ENCODE measurements around the gene GBP5. TPM values are rescaled to one million over a fixed set of nuclear protein-coding genes. Genes with fewer than 3 reads are reported as not detected.

Gene GBP5
- total RNA-seq, 4 donors from 2014 or later = 0.13 to 0.65 (median 0.34) TPM

- intact Hi-C loops (cut with DNase I; ENCODE audit: low total_unique reads) = no loop called here
- TF ChIP-seq, protein P1, sequence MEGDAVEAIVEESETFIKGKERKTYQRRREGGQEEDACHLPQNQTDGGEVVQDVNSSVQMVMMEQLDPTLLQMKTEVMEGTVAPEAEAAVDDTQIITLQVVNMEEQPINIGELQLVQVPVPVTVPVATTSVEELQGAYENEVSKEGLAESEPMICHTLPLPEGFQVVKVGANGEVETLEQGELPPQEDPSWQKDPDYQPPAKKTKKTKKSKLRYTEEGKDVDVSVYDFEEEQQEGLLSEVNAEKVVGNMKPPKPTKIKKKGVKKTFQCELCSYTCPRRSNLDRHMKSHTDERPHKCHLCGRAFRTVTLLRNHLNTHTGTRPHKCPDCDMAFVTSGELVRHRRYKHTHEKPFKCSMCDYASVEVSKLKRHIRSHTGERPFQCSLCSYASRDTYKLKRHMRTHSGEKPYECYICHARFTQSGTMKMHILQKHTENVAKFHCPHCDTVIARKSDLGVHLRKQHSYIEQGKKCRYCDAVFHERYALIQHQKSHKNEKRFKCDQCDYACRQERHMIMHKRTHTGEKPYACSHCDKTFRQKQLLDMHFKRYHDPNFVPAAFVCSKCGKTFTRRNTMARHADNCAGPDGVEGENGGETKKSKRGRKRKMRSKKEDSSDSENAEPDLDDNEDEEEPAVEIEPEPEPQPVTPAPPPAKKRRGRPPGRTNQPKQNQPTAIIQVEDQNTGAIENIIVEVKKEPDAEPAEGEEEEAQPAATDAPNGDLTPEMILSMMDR (IDR thresholded peaks at IDR 0.05) = no peak
- TF ChIP-seq POLR2A (IDR thresholded peaks at IDR 0.05) = no peak
- no peak overlapping the region for H3K4me3 ChIP-seq (ENCODE audit: low read depth, poor library complexity, severe bottlenecking)
- no peak for DNase-seq (ENCODE audit: low spot score in 2 of 2)
Measured at GRCh38 chr1:89298461-89298860, 25.8 kb upstream of the GBP5 start.

- WGBS, 2 donors = 41 to 44% methylated on average over 1 of the region's 1 CpG
- no peak for DNase-seq (ENCODE audit: low spot score in 2 of 2)
- TF ChIP-seq POLR2A (IDR thresholded peaks at IDR 0.05) = no peak
- TF ChIP-seq, protein P1 (IDR thresholded peaks at IDR 0.05) = no peak
- no peak overlapping the region for H3K4me3 ChIP-seq (ENCODE audit: low read depth, poor library complexity, severe bottlenecking)
- intact Hi-C loops (cut with DNase I; ENCODE audit: low total_unique reads) = no loop called here
Measured at GRCh38 chr1:89295187-89295586, 22.5 kb upstream of the GBP5 start.

DNA sequence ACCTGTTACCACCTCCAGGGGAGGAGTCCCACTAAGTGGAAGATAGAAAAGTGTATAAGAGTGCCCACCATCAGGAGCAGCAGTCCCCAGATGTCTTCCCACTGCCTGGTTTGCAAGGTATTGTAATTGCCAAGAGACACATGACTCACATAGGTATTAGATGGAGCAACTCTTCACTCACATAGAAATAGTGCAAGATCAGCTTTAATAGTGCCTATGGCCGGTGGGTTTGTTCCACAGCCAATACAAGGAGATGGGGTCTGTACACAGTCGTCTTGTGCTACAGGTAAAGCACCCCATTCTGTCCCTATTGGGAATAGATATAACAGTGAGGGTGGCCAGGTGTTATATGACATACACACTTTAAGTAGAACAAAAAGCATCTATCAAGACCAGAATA is 18.6 kb upstream of the GBP5 start:
- no peak overlapping the region for H3K4me3 ChIP-seq (ENCODE audit: low read depth, poor library complexity, severe bottlenecking)
- intact Hi-C loops (cut with DNase I; ENCODE audit: low total_unique reads) = no loop called here
- no peak for DNase-seq (ENCODE audit: low spot score in 2 of 2)
- TF ChIP-seq, protein P1 (IDR thresholded peaks at IDR 0.05) = no peak
- TF ChIP-seq POLR2A (IDR thresholded peaks at IDR 0.05) = no peak
- WGBS, 2 donors = 83 to 92% methylated on average over 2 of the region's 2 CpGs

DNA sequence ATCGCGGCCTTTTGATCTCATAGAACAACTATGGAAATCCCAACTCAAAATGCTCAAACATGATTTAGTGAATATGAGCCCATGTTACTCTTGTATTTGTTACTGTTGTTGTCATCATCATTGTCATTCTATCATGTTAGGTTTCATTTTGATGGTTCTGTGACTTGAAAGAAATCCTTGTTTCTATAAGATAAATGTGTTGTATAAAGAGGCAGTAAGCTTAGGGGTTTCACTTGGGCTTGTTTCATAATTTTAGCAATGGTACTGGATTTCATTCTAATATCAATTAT is 15.3 kb upstream of the GBP5 start:
- no peak overlapping the region for H3K4me3 ChIP-seq (ENCODE audit: low read depth, poor library complexity, severe bottlenecking)
- DNase-seq (ENCODE audit: low spot score in 2 of 2) = no peak
- no peak for TF ChIP-seq POLR2A (IDR thresholded peaks at IDR 0.05)
- TF ChIP-seq, protein P1 (IDR thresholded peaks at IDR 0.05) = no peak
- 95 to 98% methylated on average over 2 of the region's 2 CpGs for WGBS, 2 donors
- intact Hi-C loops (cut with DNase I; ENCODE audit: low total_unique reads) = no loop called here

DNA sequence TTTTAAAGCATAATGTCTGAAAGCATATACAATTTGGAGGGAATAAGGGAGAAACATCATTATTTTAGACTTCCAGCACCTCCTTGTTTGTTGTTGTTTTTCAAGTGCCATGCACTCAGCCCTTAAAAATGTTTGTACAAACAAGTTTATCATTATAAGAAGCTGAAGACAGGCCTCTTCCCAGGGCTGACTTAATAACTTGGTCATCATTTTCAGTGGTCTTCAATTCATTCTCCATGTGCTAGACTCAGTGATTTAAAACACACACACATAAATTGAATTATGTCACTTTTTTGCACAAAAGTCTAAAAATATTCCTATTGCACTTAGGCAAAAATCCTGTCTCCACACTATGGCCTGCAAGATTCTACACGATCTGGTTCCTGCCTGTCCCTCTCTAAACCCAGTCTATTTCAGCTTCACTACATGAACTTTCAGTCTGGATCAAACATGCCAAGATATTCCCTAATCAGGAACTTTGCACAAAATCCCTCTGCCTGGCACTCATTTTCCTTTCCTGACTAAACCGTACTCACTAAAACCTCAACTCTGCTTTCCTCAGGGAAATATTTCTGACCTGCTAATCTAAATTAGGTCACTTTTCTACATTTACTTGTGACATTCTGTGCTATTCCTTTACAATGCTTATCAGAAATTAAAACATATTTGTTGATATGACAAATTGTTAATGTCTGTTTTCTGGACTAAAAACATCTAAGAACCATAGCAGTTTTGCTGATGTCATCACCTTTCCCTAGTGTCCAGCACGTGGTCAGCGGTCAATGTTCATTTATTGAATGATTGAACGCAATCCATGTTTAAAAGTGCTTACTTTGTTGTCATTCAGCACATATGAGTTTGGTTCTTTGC is 14.8 kb upstream of the GBP5 start:
- intact Hi-C loops (cut with DNase I; ENCODE audit: low total_unique reads) = no loop called here
- no peak overlapping the region for H3K4me3 ChIP-seq (ENCODE audit: low read depth, poor library complexity, severe bottlenecking)
- no peak for DNase-seq (ENCODE audit: low spot score in 2 of 2)
- TF ChIP-seq POLR2A (IDR thresholded peaks at IDR 0.05) = no peak
- TF ChIP-seq, protein P1 (IDR thresholded peaks at IDR 0.05) = no peak
- 51 to 56% methylated on average over 5 of the region's 5 CpGs for WGBS, 2 donors
